Erythroblast (primary cell): ENCODE data around the gene SDK2.

Experiments used
- DNase-seq, 2 experiments: peaks; one replicate each; lab custom pipeline; 2025; lab: John Stamatoyannopoulos, UW
- GATA1 ChIP-seq: IDR thresholded peaks from 2 replicates; pipeline ENCODE4 v1.6.1; 2011; ENCODE audit warnings: low read depth, mild to moderate bottlenecking, control low read depth, low read length, moderate library complexity
- POLR2A ChIP-seq: IDR thresholded peaks from 2 replicates; pipeline ENCODE4 v1.6.1; 2011; ENCODE audit warnings: mild to moderate bottlenecking, low read length

The SDK2 gene

DNA sequence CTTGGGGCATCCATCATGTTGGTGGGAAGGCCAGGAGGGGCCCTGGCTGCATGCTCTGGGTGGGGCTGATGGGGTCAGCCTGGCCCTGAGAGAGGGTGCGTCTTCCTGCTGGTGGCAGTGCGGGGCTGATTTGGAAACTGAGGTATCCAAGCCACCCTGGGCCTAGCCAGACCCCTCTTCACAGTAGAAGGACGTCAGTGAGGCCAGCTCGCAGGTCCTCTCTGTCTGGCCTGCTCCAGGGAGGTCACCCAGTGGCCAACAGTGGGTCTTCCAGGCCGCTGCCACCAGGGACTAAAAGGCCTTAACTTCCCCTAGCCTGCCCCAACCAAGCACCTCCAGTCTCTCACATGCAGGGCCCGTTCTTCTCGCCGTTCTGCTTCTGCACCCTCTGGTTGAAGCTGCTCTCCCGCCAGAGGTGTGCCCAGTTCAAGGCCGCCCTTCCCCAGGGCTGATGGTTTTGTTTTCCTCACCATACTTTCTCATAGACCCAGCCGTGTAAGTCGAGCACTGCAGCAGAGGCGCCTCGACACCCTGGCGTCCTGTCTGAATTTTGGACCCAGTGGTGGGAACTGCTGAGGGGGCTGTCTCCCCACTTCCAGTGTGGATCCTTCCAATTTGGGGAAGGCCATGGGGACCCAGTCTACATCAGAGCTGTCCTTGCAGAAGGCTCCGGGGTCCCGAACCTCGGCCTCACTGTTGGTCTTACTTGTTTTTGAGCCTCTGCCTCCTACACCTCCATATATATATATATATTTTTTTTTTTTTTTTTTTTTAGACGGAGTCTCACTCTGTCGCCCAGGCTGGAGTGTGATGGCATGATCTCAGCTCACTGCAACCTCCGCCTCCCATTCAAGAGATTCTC, 289.6 kb downstream of the SDK2 start:
- TF ChIP-seq POLR2A = no peak
- TF ChIP-seq GATA1 = no peak
- no peak for DNase-seq

DNA sequence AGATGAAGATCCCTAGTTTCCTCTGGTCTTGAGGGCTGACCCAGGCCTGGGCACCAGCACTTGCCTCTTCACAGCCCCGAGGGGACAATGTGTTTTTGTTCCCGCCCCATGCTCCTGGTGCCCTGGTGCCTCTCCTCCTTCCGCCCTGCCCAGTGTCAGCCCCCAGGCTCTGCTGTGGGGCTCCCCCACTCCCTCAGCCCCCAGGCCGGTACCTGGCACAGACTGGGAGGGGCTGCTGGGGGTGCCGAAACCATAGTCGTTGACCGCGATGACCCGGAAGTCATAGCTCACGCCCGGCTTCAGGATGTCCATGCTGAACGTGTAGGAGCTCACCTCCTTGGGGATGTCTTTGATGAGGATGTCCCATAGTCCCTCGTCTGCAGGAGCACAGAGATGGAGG, 292.0 kb downstream of the SDK2 start:
- TF ChIP-seq POLR2A (no peak), GATA1 (no peak)
- DNase-seq = no peak

- TF ChIP-seq POLR2A (no peak), GATA1 (no peak)
- no peak for DNase-seq
Measured at GRCh38 chr17:73351764-73352163, 292.5 kb downstream of the SDK2 start.

DNA sequence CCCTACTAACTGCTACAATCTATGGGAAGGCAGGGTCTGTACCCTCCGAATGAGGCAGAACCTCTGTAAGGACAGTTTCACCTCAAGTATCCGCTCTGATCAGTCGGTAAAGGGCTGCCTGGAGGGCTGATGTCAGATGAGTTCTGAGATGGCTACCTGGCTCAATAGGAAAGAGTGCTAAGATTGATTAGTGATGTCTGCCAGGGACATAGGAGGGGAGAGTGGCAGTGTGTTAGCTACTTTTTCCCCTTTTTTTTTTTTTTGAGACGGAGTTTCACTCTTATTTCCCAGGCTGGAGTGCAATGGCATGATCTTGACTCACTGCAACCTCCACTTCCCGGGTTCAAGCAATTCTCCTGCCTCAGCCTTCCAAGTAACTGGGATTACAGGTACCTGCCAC, 293.4 kb downstream of the SDK2 start:
- DNase-seq = no peak
- TF ChIP-seq GATA1 = no peak
- no peak for TF ChIP-seq POLR2A

DNA sequence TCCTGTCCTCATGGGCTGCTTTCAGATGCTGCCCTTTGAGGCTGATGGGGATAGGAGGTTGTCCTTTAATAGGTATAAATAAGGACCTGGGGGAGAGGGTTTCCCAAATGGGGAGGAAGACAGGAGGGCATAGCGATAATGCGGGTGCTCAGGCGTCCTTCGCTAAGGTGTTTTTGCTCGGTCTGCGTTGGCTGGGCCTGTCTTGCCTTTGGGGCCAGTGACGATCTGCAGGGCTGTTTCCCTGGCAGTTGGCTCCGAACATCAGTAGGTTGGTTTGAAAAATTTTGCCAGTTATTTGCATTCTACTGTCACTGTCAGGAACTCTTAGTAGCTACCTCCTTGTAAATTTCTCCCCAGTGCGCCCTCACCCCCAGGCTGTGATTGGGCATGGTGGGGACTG, 294.6 kb downstream of the SDK2 start:
- DNase-seq = no peak
- no peak for TF ChIP-seq GATA1
- no peak for TF ChIP-seq POLR2A

GRCh38 chr17:73349138-73349537, 295.1 kb downstream of the SDK2 start:
- no peak for TF ChIP-seq GATA1
- TF ChIP-seq POLR2A = no peak
- DNase-seq = no peak

- TF ChIP-seq POLR2A (no peak), GATA1 (no peak)
- no peak for DNase-seq
Measured at GRCh38 chr17:73348829-73349095, 295.5 kb downstream of the SDK2 start.

- TF ChIP-seq GATA1 = no peak
- TF ChIP-seq POLR2A = no peak
- DNase-seq = no peak
Measured at GRCh38 chr17:73348018-73348828, 296.0 kb downstream of the SDK2 start.

DNA sequence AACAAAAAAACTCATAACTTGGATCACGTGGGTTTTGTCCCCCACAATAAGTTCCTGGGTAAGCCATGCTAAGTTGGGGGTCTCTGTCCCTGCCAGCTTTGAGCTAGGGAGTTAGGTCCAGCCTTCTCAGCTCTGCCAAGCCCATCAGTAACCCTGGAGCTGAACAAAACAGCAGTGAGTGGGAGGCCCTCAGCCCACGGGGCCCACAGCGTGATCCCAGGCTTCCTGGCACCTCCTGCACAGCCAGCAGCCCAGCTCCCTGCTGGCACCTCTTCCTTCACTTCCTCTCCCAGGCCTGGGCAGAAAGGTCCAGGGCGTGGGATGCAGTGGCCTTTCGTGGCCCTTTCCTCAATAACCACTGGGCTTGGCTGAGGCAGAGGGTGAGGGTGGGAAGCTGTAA, 296.9 kb downstream of the SDK2 start:
- TF ChIP-seq POLR2A (no peak), GATA1 (no peak)
- no peak for DNase-seq

DNA sequence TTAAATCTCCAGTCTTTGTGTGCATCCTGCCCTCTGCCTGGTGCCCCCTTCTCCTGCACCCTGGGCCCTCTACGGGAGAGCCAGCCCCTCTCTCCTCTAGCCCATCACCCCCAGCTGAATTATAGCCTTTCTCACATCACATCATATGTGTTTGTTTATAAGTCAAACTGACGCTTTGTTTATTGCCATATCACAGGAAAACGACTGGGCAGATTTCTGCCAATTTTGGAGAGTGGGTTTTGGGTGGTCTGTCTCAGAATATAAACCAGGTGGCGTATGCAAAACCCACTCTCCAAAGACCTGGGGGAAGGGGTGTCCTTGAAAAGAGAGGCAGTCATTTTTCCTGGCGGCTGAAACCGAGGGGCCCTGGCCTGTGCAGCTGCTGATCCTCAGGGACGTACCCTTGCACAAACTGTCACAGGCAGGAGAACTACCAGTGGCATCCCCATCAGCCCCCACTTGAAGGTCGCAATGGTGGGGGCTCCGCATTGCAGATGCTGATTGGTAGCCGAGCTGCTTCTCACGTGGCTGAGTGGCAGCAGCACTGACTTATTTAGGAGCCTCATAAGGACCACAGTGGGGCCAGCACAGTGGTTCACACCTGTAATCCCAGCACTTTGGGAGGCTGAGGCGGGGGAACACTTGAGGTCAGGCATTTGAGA, 297.6 kb downstream of the SDK2 start:
- DNase-seq = no peak
- TF ChIP-seq GATA1 (no peak), POLR2A (no peak)

DNA sequence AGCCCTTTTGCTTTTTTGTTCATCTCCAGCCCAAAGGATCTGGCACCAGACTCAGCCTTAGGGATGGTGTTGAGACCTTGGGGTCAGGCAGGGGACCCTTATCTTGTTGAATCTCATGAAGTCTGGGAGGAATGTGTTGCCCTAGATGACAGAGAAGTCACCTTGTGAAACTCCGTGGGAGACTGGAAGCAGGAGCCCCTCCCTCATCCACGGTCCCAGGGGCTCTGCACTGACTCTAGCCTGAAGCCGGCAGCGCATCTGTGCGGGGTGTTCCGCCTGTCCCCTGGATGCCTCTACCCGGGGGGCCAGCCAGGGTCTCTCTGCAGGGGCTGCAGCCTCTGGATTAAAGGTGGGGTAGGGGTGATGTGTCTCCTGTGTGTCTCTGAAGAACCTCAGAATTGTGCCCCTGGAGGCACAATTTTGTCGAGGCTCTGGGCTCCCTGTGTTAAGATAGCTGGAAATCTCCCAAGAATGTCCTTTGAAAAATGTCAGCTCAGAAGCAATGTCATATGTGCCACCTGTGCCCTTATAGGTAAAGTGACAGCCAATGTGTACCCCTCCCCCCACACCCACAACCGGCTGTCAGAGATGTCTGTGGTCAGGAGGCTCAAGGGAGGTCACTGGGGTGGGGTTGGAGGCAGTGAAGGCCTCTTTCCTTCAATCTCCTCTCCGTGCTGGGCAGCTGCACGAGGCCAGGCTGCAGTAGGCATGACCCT, 300.3 kb downstream of the SDK2 start:
- TF ChIP-seq POLR2A (no peak), GATA1 (no peak)
- no peak for DNase-seq

DNA sequence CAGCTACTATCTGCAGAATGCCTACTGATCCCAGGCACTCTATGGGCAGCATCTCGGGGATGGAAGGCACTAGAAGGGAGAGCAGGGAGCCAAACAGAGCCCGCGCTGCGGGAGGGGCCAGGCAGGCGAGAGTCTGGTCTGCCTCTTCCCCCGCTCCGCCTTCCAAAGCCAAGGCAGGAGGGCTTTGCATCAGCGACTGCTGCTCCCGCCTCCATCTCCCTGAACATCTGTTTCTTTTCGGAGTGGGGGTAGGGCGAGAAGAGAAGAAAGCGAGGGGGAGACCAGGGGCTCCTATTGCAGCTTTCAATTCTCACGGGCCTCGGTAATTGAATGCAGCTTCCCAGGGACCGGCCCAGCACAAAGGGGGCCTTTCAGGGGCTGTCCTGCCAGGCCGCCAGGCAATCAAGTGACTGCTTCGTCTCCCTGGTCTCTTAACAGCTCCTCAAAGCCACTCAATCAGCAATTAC, 301.0 kb downstream of the SDK2 start:
- DNase-seq = peak; percentile 16 to 28
- TF ChIP-seq POLR2A = no peak
- TF ChIP-seq GATA1 = no peak

- DNase-seq = no peak
- TF ChIP-seq GATA1 = no peak
- TF ChIP-seq POLR2A = no peak
Measured at GRCh38 chr17:73342541-73343167, 301.6 kb downstream of the SDK2 start.
